NCI-H526 (cell line): ENCODE data around the gene TAP1.

Experiments
- DNase-seq, 2 experiments: peaks; one replicate each; lab custom pipeline; 2025; lab: John Stamatoyannopoulos, UW

TAP1 gene

DNA sequence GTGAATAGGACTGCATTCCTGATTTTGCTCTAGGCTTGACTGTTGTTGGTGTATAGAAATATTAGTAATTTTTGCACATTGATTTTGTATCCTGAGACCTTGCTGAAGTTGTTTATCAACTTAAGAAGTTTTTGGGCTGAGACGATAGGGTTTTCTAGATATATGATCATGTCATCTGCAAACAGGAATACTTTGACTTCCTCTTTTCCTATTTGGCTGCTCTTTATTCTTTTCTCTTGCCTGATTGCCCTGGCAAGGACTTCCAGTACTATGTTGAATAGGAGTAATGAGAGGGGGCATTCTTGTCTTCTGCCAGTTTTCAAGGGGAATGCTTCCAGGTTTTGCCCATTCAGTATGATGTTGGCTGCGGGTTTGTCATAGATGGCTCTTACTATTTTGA is 50.1 kb downstream of the TAP1 start:
- DNase-seq: no peak

DNA sequence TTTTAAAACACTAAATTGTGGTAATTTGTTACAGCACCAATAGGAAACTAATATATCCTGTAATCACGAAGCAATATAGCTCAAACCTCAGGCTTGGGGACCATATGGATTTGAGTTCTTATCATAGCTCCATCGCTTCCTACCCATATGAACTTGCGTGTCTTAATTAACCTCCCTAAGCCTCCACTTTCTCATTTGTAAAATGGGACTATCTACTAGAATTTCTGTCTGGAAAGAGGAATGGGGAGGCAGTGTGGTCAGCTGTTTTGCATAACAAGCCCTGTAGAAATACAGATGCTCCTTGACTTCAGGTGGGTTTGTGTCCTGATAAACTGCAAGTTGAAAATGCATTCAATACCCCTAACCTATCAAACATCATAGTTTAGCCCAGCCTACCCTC is 53.8 kb downstream of the TAP1 start:
- DNase-seq: no peak

DNA sequence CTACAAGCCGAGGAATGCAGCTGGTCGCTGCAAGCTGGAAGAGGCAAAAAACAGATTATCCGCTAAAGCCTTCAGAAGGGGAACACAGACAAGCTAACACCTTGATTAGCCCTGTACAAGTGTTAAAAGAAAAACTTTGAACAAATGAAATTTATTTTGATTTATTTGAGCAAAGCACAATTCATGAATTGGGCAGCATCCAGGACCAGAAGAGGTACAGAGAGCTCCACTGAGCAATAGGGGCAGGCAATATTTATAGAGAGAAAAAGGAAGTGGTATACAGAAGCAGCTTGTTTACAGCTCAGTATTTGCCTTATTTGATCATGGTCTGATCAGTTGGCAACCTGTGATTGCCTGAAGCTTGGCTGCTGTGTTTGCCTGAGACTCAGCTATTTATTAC is 54.3 kb downstream of the TAP1 start:
- no peak for DNase-seq

DNA sequence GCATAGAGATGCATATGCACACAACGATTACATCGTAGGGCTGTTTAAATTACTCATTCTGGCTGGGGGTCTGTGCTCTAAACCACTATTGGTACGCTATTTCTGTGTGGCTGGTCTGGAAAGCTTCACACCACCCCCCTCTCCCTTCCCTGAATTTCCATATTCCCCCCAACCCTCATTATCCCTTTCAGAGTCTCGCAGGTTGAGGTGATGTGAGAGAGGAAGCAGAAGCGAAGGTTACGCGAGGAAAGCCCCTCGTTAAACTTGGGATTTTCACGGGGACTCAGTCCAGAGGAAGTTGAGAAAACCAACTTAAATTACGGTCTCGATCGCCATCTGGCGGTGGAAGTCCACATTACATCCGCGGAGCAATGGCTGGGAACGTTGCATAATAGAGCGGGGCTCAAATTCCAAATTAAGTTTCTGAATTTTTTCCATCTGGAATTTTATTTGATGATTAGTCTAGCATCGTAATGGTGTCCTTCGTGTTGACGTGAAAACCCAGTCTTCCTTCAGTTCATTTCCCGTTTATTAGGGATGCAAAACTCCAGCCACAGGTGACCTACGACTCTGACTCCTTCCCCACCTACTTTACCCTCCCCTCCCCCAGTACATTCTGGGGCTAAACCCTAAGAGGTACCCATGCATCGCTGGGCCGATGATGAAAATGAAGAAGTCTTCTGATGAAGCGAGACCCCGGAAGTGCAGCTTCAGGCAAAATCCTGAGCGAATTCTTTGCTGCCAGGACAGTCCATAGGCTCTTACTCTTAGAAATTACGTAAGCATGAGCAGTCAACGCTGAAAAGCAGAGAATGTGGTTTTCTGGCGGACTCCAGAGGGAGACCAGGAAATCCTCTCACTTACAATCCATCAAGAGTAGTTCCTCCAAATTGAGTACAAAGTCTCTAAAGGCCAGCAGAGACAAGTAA is 56.4 kb downstream of the TAP1 start:
- peak in 1 of 2 experiments; percentile 63 for DNase-seq
